ENCODE measurements around the gene PRAC2. TPM values are rescaled to one million over a fixed set of nuclear protein-coding genes. Genes with fewer than 3 reads are reported as not detected.

PRAC2 gene
- total RNA-seq, 1 donor from 2014 or later = not detected

DNA sequence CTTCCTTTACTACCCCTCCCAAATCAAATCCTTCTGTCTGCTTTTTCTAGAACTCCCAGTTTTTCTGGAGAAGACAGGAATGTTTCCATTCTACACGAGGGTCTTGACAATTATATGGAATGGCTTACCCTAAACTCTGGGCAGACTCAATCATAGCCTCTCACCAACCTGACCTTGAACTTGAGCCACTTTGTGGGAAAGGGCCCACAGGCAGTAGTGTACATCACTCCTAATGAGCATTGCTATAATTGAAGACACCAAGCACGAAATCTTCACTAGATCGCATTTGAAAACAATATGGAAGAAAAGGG is 7.2 kb downstream of the PRAC2 start:
- H3K4me1 ChIP-seq (ENCODE audit: insufficient read depth, low read length) = no peaks in the 10 kb centered on the region
- TF ChIP-seq, protein P1, sequence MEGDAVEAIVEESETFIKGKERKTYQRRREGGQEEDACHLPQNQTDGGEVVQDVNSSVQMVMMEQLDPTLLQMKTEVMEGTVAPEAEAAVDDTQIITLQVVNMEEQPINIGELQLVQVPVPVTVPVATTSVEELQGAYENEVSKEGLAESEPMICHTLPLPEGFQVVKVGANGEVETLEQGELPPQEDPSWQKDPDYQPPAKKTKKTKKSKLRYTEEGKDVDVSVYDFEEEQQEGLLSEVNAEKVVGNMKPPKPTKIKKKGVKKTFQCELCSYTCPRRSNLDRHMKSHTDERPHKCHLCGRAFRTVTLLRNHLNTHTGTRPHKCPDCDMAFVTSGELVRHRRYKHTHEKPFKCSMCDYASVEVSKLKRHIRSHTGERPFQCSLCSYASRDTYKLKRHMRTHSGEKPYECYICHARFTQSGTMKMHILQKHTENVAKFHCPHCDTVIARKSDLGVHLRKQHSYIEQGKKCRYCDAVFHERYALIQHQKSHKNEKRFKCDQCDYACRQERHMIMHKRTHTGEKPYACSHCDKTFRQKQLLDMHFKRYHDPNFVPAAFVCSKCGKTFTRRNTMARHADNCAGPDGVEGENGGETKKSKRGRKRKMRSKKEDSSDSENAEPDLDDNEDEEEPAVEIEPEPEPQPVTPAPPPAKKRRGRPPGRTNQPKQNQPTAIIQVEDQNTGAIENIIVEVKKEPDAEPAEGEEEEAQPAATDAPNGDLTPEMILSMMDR (IDR thresholded peaks at IDR 0.05; ENCODE audit: insufficient read depth, low read depth, low read length) = no peak
- no peak for TF ChIP-seq EZH2 (IDR thresholded peaks at IDR 0.05; ENCODE audit: insufficient read depth, low read length)
- H3K4me3 Mint-ChIP-seq (ENCODE audit: unreplicated experiment) = no peak overlapping the region
- no peak for FAIRE-seq
- no peak overlapping the region for H2AFZ ChIP-seq (ENCODE audit: low read depth, low read length)
- H3K27me3 ChIP-seq (ENCODE audit: insufficient read depth, low read length) = peaks cover 98% of the 10 kb centered on the region
- peaks cover 2% of the 10 kb centered on the region for H3K36me3 Mint-ChIP-seq (ENCODE audit: low read depth, unreplicated experiment)
- H3K9ac ChIP-seq (ENCODE audit: low read length) = no peak overlapping the region
- no peak overlapping the region for H3K27ac ChIP-seq (ENCODE audit: low read depth, low read length)
- H3K9me3 Mint-ChIP-seq (ENCODE audit: unreplicated experiment) = peaks cover 21% of the 10 kb centered on the region
- no peak for DNase-seq (ENCODE audit: low read depth)
- H3K36me3 ChIP-seq (ENCODE audit: insufficient read depth, low read length) = no peaks in the 10 kb centered on the region
- peaks cover 2% of the 10 kb centered on the region for H3K4me1 Mint-ChIP-seq (ENCODE audit: low read depth, unreplicated experiment)
- H3K27ac Mint-ChIP-seq (ENCODE audit: unreplicated experiment) = no peak overlapping the region
- no peak overlapping the region for H3K4me3 ChIP-seq (ENCODE audit: insufficient read depth, low read depth, low read length)
- no peaks in the 10 kb centered on the region for H4K20me1 ChIP-seq (ENCODE audit: insufficient read depth, low read length)
- H3K27me3 Mint-ChIP-seq (ENCODE audit: low read depth, unreplicated experiment) = peaks cover 94% of the 10 kb centered on the region
- no peak overlapping the region for H3K4me2 ChIP-seq (ENCODE audit: low read length)
- H3K9me3 ChIP-seq (ENCODE audit: insufficient read depth, low read depth, low read length) = peaks cover 10% of the 10 kb centered on the region
- H3K79me2 ChIP-seq (ENCODE audit: insufficient read depth, low read length) = no peaks in the 10 kb centered on the region

DNA sequence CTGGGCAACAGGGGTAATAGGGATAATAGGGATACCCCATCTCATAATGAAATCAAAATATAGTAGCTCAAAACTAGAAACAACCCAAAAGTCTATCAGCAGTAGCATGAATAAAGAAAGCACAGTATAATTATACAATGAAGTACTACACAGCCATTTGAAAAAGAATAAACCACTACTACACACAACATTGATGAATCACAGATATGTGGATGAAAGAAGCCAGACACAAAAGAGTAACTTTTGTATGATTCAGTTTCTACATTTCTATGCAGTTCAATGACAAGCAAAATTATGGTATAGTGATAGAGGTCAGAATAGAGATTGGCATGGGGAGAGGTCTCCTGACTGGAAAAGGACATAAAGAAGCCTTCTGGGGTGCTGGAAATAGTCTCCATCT is 8.4 kb downstream of the PRAC2 start:
- H3K9me3 ChIP-seq (ENCODE audit: insufficient read depth, low read depth, low read length) = peaks cover 7% of the 10 kb centered on the region
- Mint-ChIP-seq H3K9me3 (ENCODE audit: unreplicated experiment) (peaks cover 20% of the 10 kb centered on the region), H3K36me3 (ENCODE audit: low read depth, unreplicated experiment) (peaks cover 2% of the 10 kb centered on the region), H3K27me3 (ENCODE audit: low read depth, unreplicated experiment) (peaks cover 94% of the 10 kb centered on the region), H3K4me1 (ENCODE audit: low read depth, unreplicated experiment) (peaks cover 2% of the 10 kb centered on the region), H3K27ac (ENCODE audit: unreplicated experiment) (no peak overlapping the region), H3K4me3 (ENCODE audit: unreplicated experiment) (no peak overlapping the region)
- no peak for TF ChIP-seq EZH2 (IDR thresholded peaks at IDR 0.05; ENCODE audit: insufficient read depth, low read length)
- TF ChIP-seq, protein P1 (IDR thresholded peaks at IDR 0.05; ENCODE audit: insufficient read depth, low read depth, low read length) = no peak
- H3K27me3 ChIP-seq (ENCODE audit: insufficient read depth, low read length) = peaks cover 98% of the 10 kb centered on the region
- no peaks in the 10 kb centered on the region for H3K4me1 ChIP-seq (ENCODE audit: insufficient read depth, low read length)
- no peak overlapping the region for H2AFZ ChIP-seq (ENCODE audit: low read depth, low read length)
- no peaks in the 10 kb centered on the region for H3K79me2 ChIP-seq (ENCODE audit: insufficient read depth, low read length)
- no peak overlapping the region for H3K27ac ChIP-seq (ENCODE audit: low read depth, low read length)
- FAIRE-seq (no peak), DNase-seq (ENCODE audit: low read depth) (no peak)
- H3K9ac ChIP-seq (ENCODE audit: low read length) = no peak overlapping the region
- H3K4me3 ChIP-seq (ENCODE audit: insufficient read depth, low read depth, low read length) = no peak overlapping the region
- H4K20me1 ChIP-seq (ENCODE audit: insufficient read depth, low read length) = no peaks in the 10 kb centered on the region
- no peaks in the 10 kb centered on the region for H3K36me3 ChIP-seq (ENCODE audit: insufficient read depth, low read length)
- H3K4me2 ChIP-seq (ENCODE audit: low read length) = no peak overlapping the region

DNA sequence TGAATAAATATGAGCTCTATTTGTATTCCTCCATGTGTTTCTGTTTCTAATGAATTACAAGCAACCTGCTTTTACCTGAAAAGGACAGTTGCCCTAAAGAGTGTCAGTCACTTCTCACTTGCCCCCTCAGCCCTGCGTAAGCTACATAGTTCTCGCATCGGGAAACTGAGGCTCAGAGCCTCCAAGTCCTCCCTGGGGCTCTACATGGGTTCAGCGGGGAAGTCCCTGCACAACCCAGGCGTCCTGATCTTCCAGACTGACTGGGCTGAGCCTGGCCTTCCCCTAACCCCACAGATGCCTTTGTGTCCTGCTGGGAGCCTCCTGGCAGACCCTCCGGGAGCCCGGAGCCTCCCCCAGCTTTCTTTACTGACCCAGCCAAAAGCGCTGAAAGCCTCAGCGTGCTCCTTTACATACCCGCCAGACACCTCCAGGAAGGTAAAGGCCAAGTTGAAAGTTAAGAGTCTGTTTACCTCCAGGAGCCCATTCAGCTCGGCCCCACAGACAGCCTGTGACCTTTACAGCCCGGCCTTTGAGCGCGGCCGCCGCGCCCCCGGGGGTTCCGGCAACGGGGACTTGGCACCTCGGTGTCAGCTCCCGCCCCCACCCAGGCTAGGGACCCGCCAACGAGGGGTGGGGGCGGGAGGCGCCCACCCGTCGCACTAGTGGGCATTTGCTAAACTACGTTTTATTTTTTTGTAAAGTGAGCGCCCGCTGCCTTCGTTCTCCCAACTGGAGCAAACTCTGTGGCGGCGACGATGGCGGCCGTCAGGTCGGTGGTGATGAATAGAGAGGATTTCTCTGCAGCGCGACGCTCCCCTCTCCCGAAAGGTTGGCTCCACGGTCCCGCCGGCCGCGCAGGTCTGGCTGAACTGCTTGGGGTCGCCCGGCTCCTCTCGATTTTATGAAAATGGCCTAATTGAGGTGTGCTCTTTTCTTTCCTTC is 10.0 kb downstream of the PRAC2 start:
- Histone ChIP-seq H3K79me2 (ENCODE audit: insufficient read depth, low read length) (no peaks in the 10 kb centered on the region), H3K4me3 (ENCODE audit: insufficient read depth, low read depth, low read length) (no peak overlapping the region), H3K9me3 (ENCODE audit: insufficient read depth, low read depth, low read length) (no peaks in the 10 kb centered on the region), H3K9ac (ENCODE audit: low read length) (no peak overlapping the region), H3K27me3 (ENCODE audit: insufficient read depth, low read length) (peaks cover 95% of the 10 kb centered on the region), H3K27ac (ENCODE audit: low read depth, low read length) (no peak overlapping the region), H2AFZ (ENCODE audit: low read depth, low read length) (no peak overlapping the region), H3K4me2 (ENCODE audit: low read length) (no peak overlapping the region), H3K36me3 (ENCODE audit: insufficient read depth, low read length) (no peaks in the 10 kb centered on the region), H3K4me1 (ENCODE audit: insufficient read depth, low read length) (no peaks in the 10 kb centered on the region), H4K20me1 (ENCODE audit: insufficient read depth, low read length) (no peaks in the 10 kb centered on the region)
- H3K4me1 Mint-ChIP-seq (ENCODE audit: low read depth, unreplicated experiment) = peaks cover 2% of the 10 kb centered on the region
- peaks cover 94% of the 10 kb centered on the region for H3K27me3 Mint-ChIP-seq (ENCODE audit: low read depth, unreplicated experiment)
- H3K4me3 Mint-ChIP-seq (ENCODE audit: unreplicated experiment) = no peak overlapping the region
- DNase-seq (ENCODE audit: low read depth) = no peak
- FAIRE-seq = no peak
- TF ChIP-seq EZH2 (IDR thresholded peaks at IDR 0.05; ENCODE audit: insufficient read depth, low read length) = peak; percentile 94
- TF ChIP-seq, protein P1 (IDR thresholded peaks at IDR 0.05; ENCODE audit: insufficient read depth, low read depth, low read length) = no peak
- H3K27ac Mint-ChIP-seq (ENCODE audit: unreplicated experiment) = no peak overlapping the region
- H3K9me3 Mint-ChIP-seq (ENCODE audit: unreplicated experiment) = peaks cover 10% of the 10 kb centered on the region
- no peaks in the 10 kb centered on the region for H3K36me3 Mint-ChIP-seq (ENCODE audit: low read depth, unreplicated experiment)

Measured in astrocyte (in vitro differentiated cells and primary cell).